ENCODE data around the gene NAV2.

DNA sequence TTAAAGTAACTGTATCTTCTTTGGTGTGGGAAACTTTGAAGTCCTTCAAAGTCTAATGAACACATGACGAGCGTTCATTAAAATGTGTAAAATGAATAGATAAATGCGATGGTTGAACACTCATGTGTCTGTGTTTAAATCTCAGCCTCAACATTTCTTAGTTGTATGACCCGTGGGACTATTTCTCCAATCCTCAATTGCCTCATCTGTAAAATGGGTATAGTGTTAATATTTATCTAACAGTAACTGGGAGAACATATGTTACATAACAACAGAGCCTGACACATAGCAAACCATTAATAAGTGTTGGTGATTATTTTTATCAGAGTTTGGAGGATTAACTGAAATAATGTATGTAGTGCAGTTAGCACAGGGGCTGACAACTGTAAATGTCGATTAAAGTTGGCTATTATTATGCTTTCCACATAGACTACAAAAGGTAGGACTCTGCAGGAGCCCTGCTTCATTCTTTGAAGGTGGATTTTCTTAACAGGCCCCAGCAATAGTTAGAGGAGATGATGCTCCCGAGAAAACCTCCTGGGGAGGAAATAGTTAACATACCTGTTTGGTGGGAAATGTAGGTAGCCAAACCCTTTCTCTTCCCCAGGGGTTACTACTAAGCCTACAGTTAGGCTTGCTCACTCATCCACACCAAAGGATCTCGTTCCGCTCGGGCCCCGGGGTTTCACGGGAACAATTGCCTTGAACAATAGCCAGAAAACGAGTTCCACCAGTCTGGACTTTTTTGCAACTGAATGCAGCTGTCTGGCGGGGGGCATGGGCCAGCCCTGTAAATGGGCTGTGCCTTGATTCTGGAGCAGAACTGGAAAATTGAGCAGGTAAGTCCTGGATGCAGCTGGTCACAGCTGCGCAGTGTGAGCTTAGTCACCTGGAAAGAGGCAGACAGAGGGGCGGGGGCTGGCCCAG lies 314.3 kb downstream of the NAV2 start:
- TF ChIP-seq, protein P1, sequence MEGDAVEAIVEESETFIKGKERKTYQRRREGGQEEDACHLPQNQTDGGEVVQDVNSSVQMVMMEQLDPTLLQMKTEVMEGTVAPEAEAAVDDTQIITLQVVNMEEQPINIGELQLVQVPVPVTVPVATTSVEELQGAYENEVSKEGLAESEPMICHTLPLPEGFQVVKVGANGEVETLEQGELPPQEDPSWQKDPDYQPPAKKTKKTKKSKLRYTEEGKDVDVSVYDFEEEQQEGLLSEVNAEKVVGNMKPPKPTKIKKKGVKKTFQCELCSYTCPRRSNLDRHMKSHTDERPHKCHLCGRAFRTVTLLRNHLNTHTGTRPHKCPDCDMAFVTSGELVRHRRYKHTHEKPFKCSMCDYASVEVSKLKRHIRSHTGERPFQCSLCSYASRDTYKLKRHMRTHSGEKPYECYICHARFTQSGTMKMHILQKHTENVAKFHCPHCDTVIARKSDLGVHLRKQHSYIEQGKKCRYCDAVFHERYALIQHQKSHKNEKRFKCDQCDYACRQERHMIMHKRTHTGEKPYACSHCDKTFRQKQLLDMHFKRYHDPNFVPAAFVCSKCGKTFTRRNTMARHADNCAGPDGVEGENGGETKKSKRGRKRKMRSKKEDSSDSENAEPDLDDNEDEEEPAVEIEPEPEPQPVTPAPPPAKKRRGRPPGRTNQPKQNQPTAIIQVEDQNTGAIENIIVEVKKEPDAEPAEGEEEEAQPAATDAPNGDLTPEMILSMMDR (IDR thresholded peaks at IDR 0.05), result no peak
- TF ChIP-seq POLR2A (IDR thresholded peaks at IDR 0.05), result no peak
